Measurements from ENCODE around the gene SCMH1. TPM values are rescaled to one million over a fixed set of nuclear protein-coding genes. Genes with fewer than 3 reads are reported as not detected.

Gene SCMH1
- total RNA-seq, 1 donor from 2014 or later = 13.0 TPM

GRCh38 chr1:41280202-41281032, 38.3 kb upstream of the SCMH1 start:
- Histone ChIP-seq H3K9ac (ENCODE audit: low read depth in 1 of 3, low read length in 3 of 3) (no peak overlapping the region), H3K9me3 (ENCODE audit: control insufficient read depth in 3 of 3, low read length in 3 of 3) (no peaks in the 10 kb centered on the region), H3K27me3 (ENCODE audit: control insufficient read depth in 3 of 3, insufficient read depth in 3 of 3, low read length in 3 of 3) (peaks cover 0 to 16% (median 9%) of the 10 kb centered on the region in 3 donors), H3K27ac (ENCODE audit: low read depth, low read length) (no peak overlapping the region), H3K4me1 (ENCODE audit: control insufficient read depth in 3 of 3, insufficient read depth in 3 of 3, low read length in 3 of 3) (peaks cover 3 to 7% (median 7%) of the 10 kb centered on the region in 3 donors), H3K36me3 (ENCODE audit: control insufficient read depth in 3 of 3, insufficient read depth in 3 of 3, low read length in 3 of 3) (no peaks in the 10 kb centered on the region), H3K4me3 (ENCODE audit: low read length in 3 of 3) (no peak overlapping the region)

DNA sequence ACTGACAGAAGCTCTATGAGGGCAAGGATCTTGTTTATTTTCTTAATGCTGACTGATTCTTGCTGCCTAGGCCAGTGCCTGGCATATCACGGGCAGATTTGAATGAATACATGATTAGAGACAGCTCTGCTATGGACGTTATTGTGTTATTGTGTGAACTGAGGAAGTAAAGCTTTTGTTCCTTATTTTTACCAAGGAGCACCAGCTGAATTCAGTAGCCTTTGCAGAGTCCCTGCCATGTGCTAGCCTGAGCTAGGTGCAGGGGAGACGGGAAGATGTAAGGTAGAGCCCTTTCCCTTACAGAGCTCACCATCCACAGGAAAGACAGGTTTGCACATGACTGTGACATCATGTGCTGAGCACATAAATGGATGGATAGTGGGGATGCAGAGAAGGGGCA, 36.0 kb upstream of the SCMH1 start:
- peaks cover 0 to 16% (median 9%) of the 10 kb centered on the region in 3 donors for H3K27me3 ChIP-seq (ENCODE audit: control insufficient read depth in 3 of 3, insufficient read depth in 3 of 3, low read length in 3 of 3)

GRCh38 chr1:41277371-41277975, 35.4 kb upstream of the SCMH1 start:
- Histone ChIP-seq H3K4me3 (ENCODE audit: low read length in 3 of 3) (no peak overlapping the region), H3K9me3 (ENCODE audit: control insufficient read depth in 3 of 3, low read length in 3 of 3) (no peaks in the 10 kb centered on the region), H3K27me3 (ENCODE audit: control insufficient read depth in 3 of 3, insufficient read depth in 3 of 3, low read length in 3 of 3) (peaks cover 0 to 16% (median 9%) of the 10 kb centered on the region in 3 donors), H3K36me3 (ENCODE audit: control insufficient read depth in 3 of 3, insufficient read depth in 3 of 3, low read length in 3 of 3) (no peaks in the 10 kb centered on the region), H3K27ac (ENCODE audit: low read depth, low read length) (no peak overlapping the region), H3K4me1 (ENCODE audit: control insufficient read depth in 3 of 3, insufficient read depth in 3 of 3, low read length in 3 of 3) (peaks cover 0 to 3% (median under 1%) of the 10 kb centered on the region in 3 donors), H3K9ac (ENCODE audit: low read depth in 1 of 3, low read length in 3 of 3) (no peak overlapping the region)

More for the DNA sequence above, 36.0 kb upstream of the SCMH1 start:
- Histone ChIP-seq H3K36me3 (ENCODE audit: control insufficient read depth in 3 of 3, insufficient read depth in 3 of 3, low read length in 3 of 3) (no peaks in the 10 kb centered on the region), H3K4me1 (ENCODE audit: control insufficient read depth in 3 of 3, insufficient read depth in 3 of 3, low read length in 3 of 3) (peaks cover 3 to 7% (median 3%) of the 10 kb centered on the region in 3 donors), H3K9ac (ENCODE audit: low read depth in 1 of 3, low read length in 3 of 3) (no peak overlapping the region), H3K9me3 (ENCODE audit: control insufficient read depth in 3 of 3, low read length in 3 of 3) (no peaks in the 10 kb centered on the region), H3K27ac (ENCODE audit: low read depth, low read length) (no peak overlapping the region), H3K4me3 (ENCODE audit: low read length in 3 of 3) (no peak overlapping the region)

DNA sequence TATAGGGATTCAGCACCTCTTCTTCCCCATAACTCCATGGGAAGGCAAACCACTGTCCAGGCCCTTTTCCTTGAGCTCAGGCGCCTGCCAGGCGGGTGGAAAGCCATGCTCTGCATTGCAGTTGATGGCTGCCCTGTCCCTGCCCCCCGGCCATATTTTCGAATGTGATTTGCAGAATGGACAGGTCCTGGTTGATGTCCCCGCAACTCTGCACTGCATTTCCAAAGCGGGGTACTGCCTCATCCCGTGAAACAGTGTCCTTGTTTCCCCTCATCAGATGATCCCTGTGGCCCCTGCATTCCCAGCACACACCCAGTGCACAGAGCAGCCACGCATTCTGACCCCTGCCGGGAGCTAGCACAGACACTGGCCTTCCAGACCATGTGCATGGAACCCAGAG, 33.7 kb upstream of the SCMH1 start:
- H3K4me3 ChIP-seq (ENCODE audit: low read length in 3 of 3) = no peak overlapping the region
- H3K27me3 ChIP-seq (ENCODE audit: control insufficient read depth in 3 of 3, insufficient read depth in 3 of 3, low read length in 3 of 3) = peaks cover 0 to 16% (median 6%) of the 10 kb centered on the region in 3 donors
- H3K27ac ChIP-seq (ENCODE audit: low read depth, low read length) = no peak overlapping the region
- H3K9me3 ChIP-seq (ENCODE audit: control insufficient read depth in 3 of 3, low read length in 3 of 3) = no peaks in the 10 kb centered on the region
- no peak overlapping the region for H3K9ac ChIP-seq (ENCODE audit: low read depth in 1 of 3, low read length in 3 of 3)
- H3K36me3 ChIP-seq (ENCODE audit: control insufficient read depth in 3 of 3, insufficient read depth in 3 of 3, low read length in 3 of 3) = no peaks in the 10 kb centered on the region
- peaks cover 0 to 3% (median 0%) of the 10 kb centered on the region in 3 donors for H3K4me1 ChIP-seq (ENCODE audit: control insufficient read depth in 3 of 3, insufficient read depth in 3 of 3, low read length in 3 of 3)

DNA sequence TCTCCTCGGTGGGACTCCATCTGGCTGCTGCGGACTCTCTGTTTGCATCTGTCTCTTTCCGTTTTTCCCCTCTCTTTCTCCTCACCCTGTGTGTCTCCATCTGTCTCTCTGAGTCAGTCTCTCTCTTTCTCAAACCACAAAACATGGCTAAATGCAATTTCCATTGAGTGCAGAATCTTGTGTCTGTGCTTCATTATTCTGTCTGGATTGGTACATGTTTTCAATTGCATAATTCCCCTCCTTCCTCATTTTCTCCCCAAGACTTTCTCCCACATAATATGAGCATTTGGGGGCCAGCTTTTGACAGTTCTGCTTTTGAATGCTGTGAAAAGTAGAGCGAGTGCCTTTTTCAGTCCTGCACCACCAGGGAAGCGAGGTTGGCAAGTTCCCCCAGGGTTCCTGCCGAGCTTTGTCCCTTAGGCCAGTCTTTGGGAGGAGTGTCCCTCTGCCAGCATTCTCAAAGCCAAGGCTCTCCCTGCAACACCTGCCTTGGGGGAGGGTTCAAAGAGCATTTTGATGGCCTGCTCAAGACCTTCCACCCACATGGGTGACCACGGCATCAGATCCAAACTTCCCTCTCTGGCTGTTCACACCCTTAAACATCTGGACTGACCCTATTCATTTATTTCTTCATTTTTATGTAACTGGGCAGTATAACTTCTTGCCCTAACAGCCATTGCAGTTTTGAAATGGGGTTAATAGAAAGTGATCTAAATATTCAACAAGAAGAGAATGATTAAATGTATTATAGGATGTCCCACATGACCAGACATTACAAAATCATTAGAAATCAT, 32.8 kb upstream of the SCMH1 start:
- Histone ChIP-seq H3K9ac (ENCODE audit: low read depth in 1 of 3, low read length in 3 of 3) (no peak overlapping the region), H3K27ac (ENCODE audit: low read depth, low read length) (no peak overlapping the region), H3K4me3 (ENCODE audit: low read length in 3 of 3) (no peak overlapping the region), H3K36me3 (ENCODE audit: control insufficient read depth in 3 of 3, insufficient read depth in 3 of 3, low read length in 3 of 3) (no peaks in the 10 kb centered on the region), H3K9me3 (ENCODE audit: control insufficient read depth in 3 of 3, low read length in 3 of 3) (no peaks in the 10 kb centered on the region), H3K4me1 (ENCODE audit: control insufficient read depth in 3 of 3, insufficient read depth in 3 of 3, low read length in 3 of 3) (no peaks in the 10 kb centered on the region), H3K27me3 (ENCODE audit: control insufficient read depth in 3 of 3, insufficient read depth in 3 of 3, low read length in 3 of 3) (peaks cover 0 to 10% (median 4%) of the 10 kb centered on the region in 3 donors)

GRCh38 chr1:41272601-41273000, 30.5 kb upstream of the SCMH1 start:
- no peaks in the 10 kb centered on the region for H3K9me3 ChIP-seq (ENCODE audit: control insufficient read depth in 3 of 3, low read length in 3 of 3)
- H3K27ac ChIP-seq (ENCODE audit: low read depth, low read length) = no peak overlapping the region
- H3K4me3 ChIP-seq (ENCODE audit: low read length in 3 of 3) = no peak overlapping the region
- no peaks in the 10 kb centered on the region for H3K36me3 ChIP-seq (ENCODE audit: control insufficient read depth in 3 of 3, insufficient read depth in 3 of 3, low read length in 3 of 3)
- peaks cover 0 to 5% (median 0%) of the 10 kb centered on the region in 3 donors for H3K27me3 ChIP-seq (ENCODE audit: control insufficient read depth in 3 of 3, insufficient read depth in 3 of 3, low read length in 3 of 3)
- H3K4me1 ChIP-seq (ENCODE audit: control insufficient read depth in 3 of 3, insufficient read depth in 3 of 3, low read length in 3 of 3) = no peaks in the 10 kb centered on the region
- H3K9ac ChIP-seq (ENCODE audit: low read depth in 1 of 3, low read length in 3 of 3) = peak overlapping the region in 1 of 3 donors; percentile 16

- Histone ChIP-seq H3K27ac (ENCODE audit: low read depth, low read length) (no peak overlapping the region), H3K27me3 (ENCODE audit: control insufficient read depth in 3 of 3, insufficient read depth in 3 of 3, low read length in 3 of 3) (peaks cover 0 to 3% (median 0%) of the 10 kb centered on the region in 3 donors), H3K9ac (ENCODE audit: low read depth in 1 of 3, low read length in 3 of 3) (no peak overlapping the region), H3K9me3 (ENCODE audit: control insufficient read depth in 3 of 3, low read length in 3 of 3) (no peaks in the 10 kb centered on the region), H3K4me1 (ENCODE audit: control insufficient read depth in 3 of 3, insufficient read depth in 3 of 3, low read length in 3 of 3) (no peaks in the 10 kb centered on the region), H3K36me3 (ENCODE audit: control insufficient read depth in 3 of 3, insufficient read depth in 3 of 3, low read length in 3 of 3) (no peaks in the 10 kb centered on the region), H3K4me3 (ENCODE audit: low read length in 3 of 3) (no peak overlapping the region)
Measured at GRCh38 chr1:41268154-41268770, 26.2 kb upstream of the SCMH1 start.

- no peak overlapping the region for H3K4me3 ChIP-seq (ENCODE audit: low read length in 3 of 3)
- H3K9ac ChIP-seq (ENCODE audit: low read depth in 1 of 3, low read length in 3 of 3) = no peak overlapping the region
- H3K36me3 ChIP-seq (ENCODE audit: control insufficient read depth in 3 of 3, insufficient read depth in 3 of 3, low read length in 3 of 3) = no peaks in the 10 kb centered on the region
- peaks cover 3 to 6% (median 3%) of the 10 kb centered on the region in 3 donors for H3K27me3 ChIP-seq (ENCODE audit: control insufficient read depth in 3 of 3, insufficient read depth in 3 of 3, low read length in 3 of 3)
- no peak overlapping the region for H3K27ac ChIP-seq (ENCODE audit: low read depth, low read length)
- H3K9me3 ChIP-seq (ENCODE audit: control insufficient read depth in 3 of 3, low read length in 3 of 3) = no peaks in the 10 kb centered on the region
- no peaks in the 10 kb centered on the region for H3K4me1 ChIP-seq (ENCODE audit: control insufficient read depth in 3 of 3, insufficient read depth in 3 of 3, low read length in 3 of 3)
Measured at GRCh38 chr1:41261926-41262618, 20.0 kb upstream of the SCMH1 start.

DNA sequence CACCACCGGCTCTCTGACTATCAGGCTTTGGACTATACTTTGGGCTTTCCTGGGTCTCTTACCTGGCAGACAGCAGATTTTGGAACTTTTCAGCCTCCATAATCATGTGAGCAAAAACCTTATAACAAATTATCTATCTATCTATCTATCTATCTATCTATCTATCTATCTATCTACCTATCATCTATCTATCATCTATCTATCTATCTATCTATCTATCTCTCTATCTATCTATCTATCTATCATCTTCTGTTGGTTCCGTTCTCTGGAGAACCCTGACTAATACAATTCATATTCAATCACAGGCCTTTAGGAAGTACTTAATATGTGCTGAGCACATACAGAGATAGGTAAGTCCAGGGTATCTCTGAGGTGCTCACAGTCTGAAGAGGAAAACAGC, 18.7 kb upstream of the SCMH1 start:
- Histone ChIP-seq H3K9ac (ENCODE audit: low read depth in 1 of 3, low read length in 3 of 3) (no peak overlapping the region), H3K4me3 (ENCODE audit: low read length in 3 of 3) (no peak overlapping the region), H3K27ac (ENCODE audit: low read depth, low read length) (no peak overlapping the region), H3K9me3 (ENCODE audit: control insufficient read depth in 3 of 3, low read length in 3 of 3) (no peaks in the 10 kb centered on the region), H3K4me1 (ENCODE audit: control insufficient read depth in 3 of 3, insufficient read depth in 3 of 3, low read length in 3 of 3) (no peaks in the 10 kb centered on the region), H3K36me3 (ENCODE audit: control insufficient read depth in 3 of 3, insufficient read depth in 3 of 3, low read length in 3 of 3) (no peaks in the 10 kb centered on the region), H3K27me3 (ENCODE audit: control insufficient read depth in 3 of 3, insufficient read depth in 3 of 3, low read length in 3 of 3) (peaks cover 0 to 6% (median 4%) of the 10 kb centered on the region in 3 donors)

Data from skeletal muscle tissue (tissue), 4 donors.